HCT116 (cell line): ENCODE results near the gene HOXA13. TPM values are rescaled to one million over a fixed set of nuclear protein-coding genes. Genes with fewer than 3 reads are reported as not detected.
A peak's percentile ranks its signal among the peaks of the same experiment; 100 is the strongest.

ENCODE experiments used
- ATAC-seq: fragments of 200-7000 bp; cut with Tn5 transposase; 2 replicates; pipeline ENCODE4 v1.9.1; 2020; ENCODE audit warnings: mild to moderate bottlenecking, moderate library complexity
- BruUV-seq: library from RNA; stranded (reverse); fragments of 400-500 nt; replicated peaks from 2 replicates; lab custom pipeline; 2021; lab: Mats Ljungman, UMichigan
- CTCF ChIA-PET: fragments of 300-600 bp; sonication (Branson Sonifier 250); formaldehyde crosslinking; loops from one replicate; lab custom pipeline; 2021; ENCODE audit warnings: antibody characterized with exemption; lab: Charles Lee
- POLR2A ChIA-PET: fragments of 300-600, 350-600 bp; sonication (Branson Sonifier 250); formaldehyde crosslinking; loops from one replicate; lab custom pipeline; 2021; ENCODE audit warnings: antibody characterized with exemption; lab: Charles Lee
- RAD21 ChIA-PET, 2 experiments: fragments of 300-600 bp; sonication (Branson Sonifier 250); formaldehyde crosslinking; loops; one replicate each; lab custom pipeline; 2023; ENCODE audit warnings: low total read pairs in 2 of 2; ENCODE audit not compliant: uncharacterized antibody in 2 of 2, unreplicated experiment in 2 of 2, low non-redundant PET in 1 of 2; lab: Charles Lee
- DNase-seq: peaks from one replicate; pipeline ENCODE4 v3.0.0-alpha.2; 2010; ENCODE audit warnings: low read depth, low spot score
- H2AFZ ChIP-seq: fragments of 200-600 bp; shearing (Covaris generic), sonication (generic); 2 replicates; pipeline ENCODE4 v1.6.1; 2017; ENCODE audit warnings: low read depth, mixed run types, mixed read lengths, antibody characterized with exemption, low read length; ENCODE audit not compliant: poor library complexity, severe bottlenecking
- H3K27ac ChIP-seq: 2 replicates; pipeline ENCODE4 v1.5.1; 2012; ENCODE audit warnings: low read depth, low read length
- H3K27me3 ChIP-seq: fragments of 200-600 bp; sonication (generic); 2 replicates; pipeline ENCODE4 v1.6.1; 2016; ENCODE audit warnings: mixed run types, low read length, mixed read lengths; ENCODE audit not compliant: insufficient read depth
- H3K36me3 ChIP-seq, 2 experiments: fragments of 200-500 bp in 1 of 2; fragments of 200-600 bp in 1 of 2; sonication (Bioruptor generic) in 1 of 2; sonication (generic) in 1 of 2; 2 replicates each; pipeline versions ENCODE4 v1.5.1 to v1.6.1; 2014 to 2016; ENCODE audit warnings: low read length in 2 of 2, inconsistent platforms in 1 of 2, mixed read lengths in 1 of 2, mixed run types in 1 of 2; ENCODE audit not compliant: insufficient read depth in 2 of 2, control insufficient read depth in 1 of 2
- H3K4me1 ChIP-seq, 2 experiments: fragments of 200-600 bp in 1 of 2; sonication (generic) in 1 of 2; 2 replicates each; pipeline versions ENCODE4 v1.5.1 to v1.6.1; 2012 to 2017; ENCODE audit warnings: low read length in 2 of 2, inconsistent platforms in 1 of 2, mild to moderate bottlenecking in 1 of 2, mixed read lengths in 1 of 2, mixed run types in 1 of 2, moderate library complexity in 1 of 2; ENCODE audit not compliant: insufficient read depth in 2 of 2, control insufficient read depth in 1 of 2
- H3K4me2 ChIP-seq: fragments of 200-600 bp; sonication (generic); 2 replicates; pipeline ENCODE4 v1.6.1; 2017; ENCODE audit warnings: mixed run types, low read length, mixed read lengths
- H3K4me3 ChIP-seq, 2 experiments: fragments of 200-600 bp in 1 of 2; sonication (generic) in 1 of 2; replicated peaks in 1 of 2; 2 replicates each; pipeline ENCODE4 v1.5.1; 2011 to 2016; ENCODE audit warnings: low read length in 2 of 2, control low read depth in 1 of 2, low read depth in 1 of 2, mild to moderate bottlenecking in 1 of 2, mixed read lengths in 1 of 2, mixed run types in 1 of 2
- H3K79me2 ChIP-seq: fragments of 200-600 bp; sonication (generic); 2 replicates; pipeline ENCODE4 v1.6.1; 2017; ENCODE audit warnings: mild to moderate bottlenecking, mixed run types, low read length, moderate library complexity, mixed read lengths; ENCODE audit not compliant: insufficient read depth
- H3K9ac ChIP-seq: fragments of 200-600 bp; sonication (generic); 2 replicates; pipeline ENCODE4 v1.6.1; 2016; ENCODE audit warnings: low read length, mixed read lengths
- H3K9me2 ChIP-seq: fragments of 200-600 bp; sonication (generic), shearing (Covaris generic); 2 replicates; pipeline ENCODE4 v1.6.1; 2017; ENCODE audit warnings: mixed run types, mild to moderate bottlenecking, moderate library complexity; ENCODE audit not compliant: insufficient read depth
- H3K9me3 ChIP-seq, 2 experiments: fragments of 200-500 bp in 1 of 2; fragments of 200-600 bp in 1 of 2; sonication (Bioruptor generic) in 1 of 2; sonication (generic) in 1 of 2; 2 replicates each; pipeline ENCODE4 v1.6.1; 2014 to 2017; ENCODE audit warnings: low read length in 2 of 2, mixed read lengths in 2 of 2, inconsistent platforms in 1 of 2, low read depth in 1 of 2, mild to moderate bottlenecking in 1 of 2, mixed run types in 1 of 2, moderate library complexity in 1 of 2; ENCODE audit not compliant: control insufficient read depth in 1 of 2, insufficient read depth in 1 of 2
- H4K20me1 ChIP-seq: fragments of 200-600 bp; sonication (generic), shearing (Covaris generic); 2 replicates; pipeline ENCODE4 v1.6.1; 2017; ENCODE audit warnings: mixed run types, mild to moderate bottlenecking, moderate library complexity; ENCODE audit not compliant: insufficient read depth
- CBX3 ChIP-seq: IDR thresholded peaks from 2 replicates; pipeline ENCODE4 v1.6.1; 2012; ENCODE audit warnings: low read depth
- CEBPB ChIP-seq: IDR thresholded peaks from 2 replicates; pipeline ENCODE4 v1.6.1; 2012; ENCODE audit warnings: low read depth
- CTCF ChIP-seq, 3 experiments: fragments of 200-600 bp in 1 of 3; sonication (generic) in 1 of 3; IDR thresholded peaks in 2 of 3; conservative IDR thresholded peaks in 1 of 3; 2 replicates each; pipeline ENCODE4 v1.5.1; 2012 to 2017; ENCODE audit warnings: low read depth in 2 of 3, low read length in 2 of 3, antibody characterized with exemption in 1 of 3, borderline replicate concordance in 1 of 3, control low read depth in 1 of 3, mild to moderate bottlenecking in 1 of 3, mixed read lengths in 1 of 3, mixed run types in 1 of 3, moderate library complexity in 1 of 3; ENCODE audit not compliant: insufficient read depth in 1 of 3
- EGR1 ChIP-seq: IDR thresholded peaks from 2 replicates; pipeline ENCODE4 v1.6.1; 2012; ENCODE audit warnings: low read depth
- ELF1 ChIP-seq: IDR thresholded peaks from 2 replicates; pipeline ENCODE4 v1.6.1; 2012; ENCODE audit warnings: low read depth, borderline replicate concordance
- EZH2 ChIP-seq: fragments of 200-600 bp; sonication (generic); IDR thresholded peaks from 2 replicates; pipeline ENCODE4 v1.6.1; 2017; ENCODE audit warnings: antibody characterized with exemption, mixed run types
- EZH2phosphoT487 ChIP-seq: fragments of 200-600 bp; IDR thresholded peaks from 2 replicates; pipeline ENCODE4 v1.6.1; 2018; ENCODE audit warnings: antibody characterized with exemption, borderline replicate concordance
- JUND ChIP-seq: IDR thresholded peaks from 2 replicates; pipeline ENCODE4 v1.6.1; 2012
- POLR2A ChIP-seq: IDR thresholded peaks from 2 replicates; pipeline ENCODE4 v1.7.0; 2011; ENCODE audit warnings: borderline replicate concordance; ENCODE audit not compliant: insufficient read depth, insufficient read length; ENCODE audit errors: extremely low read depth
- RAD21 ChIP-seq: IDR thresholded peaks from 2 replicates; pipeline ENCODE4 v1.6.1; 2012; ENCODE audit warnings: low read depth, mild to moderate bottlenecking
- SRF ChIP-seq: IDR thresholded peaks from 2 replicates; pipeline ENCODE4 v1.6.1; 2012; ENCODE audit warnings: low read depth
- TCF7L2 ChIP-seq: IDR thresholded peaks from 2 replicates; pipeline ENCODE4 v1.7.0; 2011; ENCODE audit warnings: borderline replicate concordance, inconsistent platforms; ENCODE audit not compliant: insufficient read depth, insufficient read length; ENCODE audit errors: extremely low read depth
- YY1 ChIP-seq: IDR thresholded peaks from 2 replicates; pipeline ENCODE4 v1.6.1; 2011; ENCODE audit warnings: low read length, low read depth, moderate library complexity, mild to moderate bottlenecking; ENCODE audit not compliant: insufficient replicate concordance; ENCODE audit errors: extremely low read depth
- intact Hi-C: fragments of 100-400 bp; cut with micrococcal nuclease; formaldehyde crosslinking; loops from 2 replicates; pipeline ENCODE4 v1.10.0; 2022
- total RNA-seq: library from RNA; stranded (reverse); gene quantifications from one replicate; pipeline ENCODE4 v1.2.1, GENCODE V29; 2021; ENCODE audit not compliant: unreplicated experiment
- TF ChIP-seq, protein P1 (sequence below): IDR thresholded peaks from 2 replicates; pipeline ENCODE4 v1.6.1; 2012

HOXA13 gene
- total RNA-seq, 1 experiment from 2014 or later, result 3.6 TPM

DNA sequence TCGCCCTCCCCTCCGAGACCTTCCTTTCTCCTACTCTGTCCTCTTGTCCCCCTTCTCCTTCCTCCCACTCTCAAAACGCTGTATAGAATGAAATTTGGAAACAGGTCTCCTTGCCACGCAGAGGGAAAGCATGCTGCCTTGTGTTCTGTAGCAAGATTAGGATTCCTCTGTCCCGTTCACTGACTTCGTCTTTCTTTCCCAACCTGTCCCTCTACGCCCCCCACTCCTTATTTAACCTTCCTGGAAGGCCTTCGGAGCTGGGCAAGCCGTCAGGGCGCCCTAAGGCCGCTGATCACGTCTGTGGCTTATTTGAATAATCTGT, 35.9 kb downstream of the HOXA13 start (continued):
- TF ChIP-seq CTCF (IDR thresholded peaks at IDR 0.05 in 2 of 3, conservative IDR thresholded peaks at IDR 0.05 in 1 of 3; ENCODE audit: borderline replicate concordance in 1 of 3, insufficient read depth in 1 of 3, low read depth in 2 of 3, low read length in 2 of 3) (no peak), EZH2phosphoT487 (no peak), POLR2A (no peak), SRF (no peak), EGR1 (no peak), YY1 (no peak), TCF7L2 (no peak), EZH2 (no peak)
- TF ChIP-seq, protein P1, sequence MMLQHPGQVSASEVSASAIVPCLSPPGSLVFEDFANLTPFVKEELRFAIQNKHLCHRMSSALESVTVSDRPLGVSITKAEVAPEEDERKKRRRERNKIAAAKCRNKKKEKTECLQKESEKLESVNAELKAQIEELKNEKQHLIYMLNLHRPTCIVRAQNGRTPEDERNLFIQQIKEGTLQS, result no peak
- TF ChIP-seq, all 23 proteins: peak for 0

DNA sequence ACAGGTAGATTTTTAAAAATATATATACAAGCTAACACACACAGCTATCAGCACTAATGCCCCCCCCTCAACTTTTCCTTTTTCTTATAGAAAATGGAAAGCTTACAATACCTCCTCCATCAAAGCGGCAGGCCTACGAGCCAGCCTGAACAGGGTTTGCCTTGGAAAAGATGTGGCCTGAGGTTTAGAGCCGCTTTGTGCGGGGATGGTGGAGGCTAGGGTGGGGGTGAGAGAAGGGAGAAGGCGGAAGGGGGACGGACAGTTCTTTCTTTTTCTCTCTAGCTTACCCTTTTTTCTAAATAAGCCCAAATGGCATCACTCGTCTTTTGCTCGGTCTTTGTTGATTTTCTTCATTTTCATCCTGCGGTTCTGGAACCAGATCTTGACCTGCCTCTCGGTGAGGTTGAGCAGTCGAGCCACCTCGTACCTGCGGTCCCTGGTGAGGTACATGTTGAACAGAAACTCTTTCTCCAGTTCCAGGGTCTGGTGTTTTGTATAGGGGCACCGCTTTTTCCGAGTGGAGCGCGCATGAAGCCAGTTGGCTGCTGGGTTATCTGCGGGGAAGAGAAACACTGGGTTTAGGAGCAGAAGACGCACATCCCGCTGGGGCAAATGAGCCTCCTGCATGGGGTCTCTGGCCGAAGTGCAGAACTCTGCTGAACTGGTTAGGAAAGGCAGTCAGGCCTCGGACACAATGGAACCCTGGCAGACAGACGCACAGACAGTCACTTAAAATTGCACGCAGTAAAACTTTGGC, 36.4 kb downstream of the HOXA13 start:
- BruUV-seq, result TSS peak; percentile 31
- RAD21 ChIA-PET, result no interaction called here

More for the DNA sequence above, 36.4 kb downstream of the HOXA13 start:
- no peak for TF ChIP-seq TCF7L2
- no peak for TF ChIP-seq EZH2
- TF ChIP-seq CBX3, result no peak
- no peak for TF ChIP-seq CEBPB
- TF ChIP-seq JUND, result no peak
- no peak for TF ChIP-seq RAD21
- TF ChIP-seq ELF1, result no peak
- TF ChIP-seq YY1, result no peak
- CTCF ChIA-PET, result interaction anchor here (0.9 to 3.4 kb wide), 4 partner anchors 11 to 1270 kb away, joined by 4 to 17 read pairs (median 6); partner anchors contain the start of gene HOXA3
- ATAC-seq (no peak), DNase-seq (no peak)
- no peaks in the 10 kb centered on the region for H4K20me1 ChIP-seq
- peak overlapping the region; percentile 89 for H3K9ac ChIP-seq
- no peaks in the 10 kb centered on the region for H3K9me2 ChIP-seq
- no peaks in the 10 kb centered on the region for H3K9me3 ChIP-seq
- peaks cover 22 to 70% of the 10 kb centered on the region in 2 experiments for H3K4me1 ChIP-seq
- no peaks in the 10 kb centered on the region for H3K27me3 ChIP-seq
- H3K4me2 ChIP-seq, result peak overlapping the region; percentile 97
- peak overlapping the region; percentile 91 for H3K27ac ChIP-seq
- intact Hi-C loops, result loop anchor here (5.0 to 10.0 kb wide), 4 partner anchors 881 to 1596 kb away; partner anchors contain the start of genes CBX3 and HNRNPA2B1
- peaks cover 0 to 4% of the 10 kb centered on the region in 2 experiments; a peak in 1 of 4 replicates for H3K36me3 ChIP-seq
- POLR2A ChIA-PET, result interaction anchor here (1.4 kb wide), 2 partner anchors 14 to 32 kb away, joined by 3 to 4 read pairs; no protein-coding TSS in a partner anchor
- no peak overlapping the region for H2AFZ ChIP-seq
- peak overlapping the region; percentile 77 to 84 for H3K4me3 ChIP-seq
- H3K79me2 ChIP-seq, result peaks cover 68% of the 10 kb centered on the region
